Measurements from ENCODE around the gene CAMKK2.
A peak's percentile ranks its signal among the peaks of the same experiment; 100 is the strongest.
"Not testable (repeated sequence)": the region's sequence is repeated elsewhere in the genome, so short reads cannot be mapped to it uniquely, and the experiment has no call there.

The CAMKK2 gene

DNA sequence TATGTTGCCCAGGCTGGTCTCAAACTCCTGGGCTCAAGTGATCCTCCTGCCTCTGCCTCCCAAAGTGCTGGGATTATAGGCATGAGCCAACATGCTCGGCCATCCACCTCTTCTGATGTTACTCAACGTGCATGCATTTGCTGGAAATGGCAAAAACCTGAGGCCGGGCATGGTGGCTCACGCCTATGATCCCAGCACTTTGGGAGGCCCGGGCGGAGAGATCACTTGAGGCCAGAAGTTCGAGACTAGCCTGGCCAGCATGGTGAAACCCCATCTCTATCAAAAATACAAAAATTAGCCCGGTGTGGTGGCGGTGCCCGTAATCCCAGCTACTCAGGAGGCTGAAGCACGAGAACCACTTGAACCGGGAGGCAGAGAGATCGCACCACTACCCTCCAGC is 1.9 kb upstream of the CAMKK2 start:
- not testable (repeated sequence) for DNase-seq (ENCODE audit: low spot score)

- DNase-seq (ENCODE audit: low spot score), result peak; percentile 4
These were observed 1.0 kb upstream of the CAMKK2 start for GRCh38 chr12:121297435-121297991.

DNA sequence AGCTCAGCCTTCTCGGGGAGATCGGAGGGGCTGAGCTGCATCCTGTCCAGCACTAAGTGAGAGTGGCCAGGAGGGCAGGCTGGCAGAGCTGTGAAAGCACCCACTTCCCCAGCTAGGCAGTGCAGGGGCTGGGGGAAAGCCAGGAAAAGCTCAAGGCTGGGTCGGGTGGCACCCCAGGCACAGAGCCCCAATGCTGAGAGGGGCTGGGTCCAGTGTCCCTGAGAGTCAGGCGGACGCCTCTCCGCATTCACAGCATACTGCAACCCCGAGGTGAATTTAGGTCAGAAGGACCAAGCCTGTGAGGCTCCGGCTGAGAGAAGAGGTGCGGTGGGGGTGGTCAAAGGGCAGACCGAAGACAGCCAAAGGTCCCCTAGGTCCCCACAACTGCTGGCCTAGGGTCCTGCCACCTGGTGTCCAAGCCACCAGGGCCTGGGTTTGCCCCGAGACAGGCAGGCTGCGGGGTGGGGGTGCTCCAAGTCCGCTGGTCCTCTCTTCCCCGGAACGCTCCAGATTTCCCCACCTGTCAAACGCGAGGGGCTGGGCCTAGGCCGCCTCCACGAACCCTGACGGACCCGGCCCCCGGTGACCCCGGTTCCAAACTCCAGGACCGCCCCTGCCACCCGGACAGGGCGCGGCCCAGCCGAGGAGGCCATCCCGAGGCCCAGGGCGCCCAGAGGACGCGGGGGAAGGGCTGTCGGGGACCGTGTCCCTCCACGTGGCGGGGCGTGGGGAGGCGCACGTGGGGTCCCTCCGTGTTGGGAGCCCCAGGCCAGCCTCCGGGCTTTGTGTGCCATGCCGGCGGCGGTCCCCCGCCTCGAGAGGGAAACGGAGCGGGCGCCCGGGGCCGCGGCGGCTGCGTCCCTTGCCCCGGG is 527 bp downstream of the CAMKK2 start:
- DNase-seq (ENCODE audit: low spot score), result peak; percentile 8

DNA sequence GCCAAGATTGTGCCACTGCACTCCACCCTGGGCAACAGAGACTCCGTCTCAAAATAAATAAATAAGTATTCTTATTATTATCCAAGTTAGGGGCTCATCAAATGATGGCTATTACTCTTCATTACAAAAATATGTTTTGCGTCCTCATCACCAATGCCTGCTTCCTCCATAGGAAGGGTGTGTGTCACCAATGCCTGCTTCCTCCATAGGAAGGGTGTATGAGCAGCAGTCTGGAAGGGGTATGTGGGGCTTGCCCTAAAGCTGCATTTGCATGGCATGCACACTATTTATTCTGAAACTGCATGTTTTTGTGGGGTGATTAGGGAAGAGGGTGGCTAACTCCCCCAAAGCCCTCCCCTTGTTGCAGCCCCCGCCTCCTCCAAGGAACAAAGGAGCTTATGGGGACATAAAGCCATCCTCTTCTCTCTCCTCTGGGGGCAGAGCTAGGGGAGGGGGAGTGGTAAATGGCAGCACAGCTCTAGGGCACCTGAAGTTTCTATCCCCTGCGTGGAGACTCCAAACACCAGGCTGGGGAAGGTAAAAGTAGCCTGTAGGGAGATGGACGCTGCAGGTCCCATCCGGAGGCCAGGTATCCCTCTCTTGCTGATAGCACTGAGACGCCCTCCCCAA is 1.3 kb downstream of the CAMKK2 start:
- peak; percentile 36 for DNase-seq (ENCODE audit: low spot score)

GRCh38 chr12:121294151-121294889 is 2.2 kb downstream of the CAMKK2 start:
- DNase-seq (ENCODE audit: low spot score), result no peak

GRCh38 chr12:121293603-121294002 is 2.9 kb downstream of the CAMKK2 start:
- no peak for DNase-seq (ENCODE audit: low spot score)

DNA sequence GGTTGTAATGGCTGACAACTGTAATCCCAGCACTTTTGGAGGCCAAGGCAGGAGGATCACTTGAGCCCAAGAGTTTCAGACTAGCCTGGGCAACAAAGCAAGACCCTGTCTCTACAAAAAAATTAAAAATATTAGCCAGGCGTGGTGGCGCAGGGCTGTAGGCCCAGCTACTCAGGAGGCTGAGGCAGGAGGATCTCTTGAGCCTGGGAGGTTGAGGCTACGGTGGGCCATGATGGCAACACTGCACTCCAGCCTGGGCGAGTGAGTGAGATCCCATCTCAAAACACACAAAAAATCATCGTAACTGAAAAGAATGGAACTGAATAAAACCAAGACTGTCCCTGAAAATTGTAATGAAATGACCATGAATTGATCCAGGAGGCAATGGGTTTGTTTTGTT is 6.1 kb downstream of the CAMKK2 start:
- no peak for DNase-seq (ENCODE audit: low spot score)

GRCh38 chr12:121289962-121290361 is 6.5 kb downstream of the CAMKK2 start:
- DNase-seq (ENCODE audit: low spot score), result no peak

DNA sequence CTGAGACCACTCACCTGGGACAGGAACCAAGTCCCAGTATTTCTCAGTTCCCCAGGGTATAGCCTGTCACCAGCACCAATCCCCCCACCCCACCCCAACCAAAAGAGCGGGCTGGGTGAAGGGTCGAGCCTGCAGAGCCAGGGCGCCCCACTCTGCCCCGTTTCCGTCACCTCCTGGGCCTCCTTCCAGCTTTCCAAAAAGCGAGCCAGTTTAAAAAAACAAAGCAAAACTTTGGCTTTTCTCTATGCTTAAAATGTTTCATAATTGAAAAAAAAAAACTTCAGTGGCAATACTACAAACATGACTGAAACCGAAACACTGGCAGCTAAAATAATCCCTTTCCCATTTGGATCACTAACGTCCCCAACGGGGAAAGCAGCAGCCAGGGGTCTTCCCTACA is 7.5 kb downstream of the CAMKK2 start:
- no peak for DNase-seq (ENCODE audit: low spot score)

DNA sequence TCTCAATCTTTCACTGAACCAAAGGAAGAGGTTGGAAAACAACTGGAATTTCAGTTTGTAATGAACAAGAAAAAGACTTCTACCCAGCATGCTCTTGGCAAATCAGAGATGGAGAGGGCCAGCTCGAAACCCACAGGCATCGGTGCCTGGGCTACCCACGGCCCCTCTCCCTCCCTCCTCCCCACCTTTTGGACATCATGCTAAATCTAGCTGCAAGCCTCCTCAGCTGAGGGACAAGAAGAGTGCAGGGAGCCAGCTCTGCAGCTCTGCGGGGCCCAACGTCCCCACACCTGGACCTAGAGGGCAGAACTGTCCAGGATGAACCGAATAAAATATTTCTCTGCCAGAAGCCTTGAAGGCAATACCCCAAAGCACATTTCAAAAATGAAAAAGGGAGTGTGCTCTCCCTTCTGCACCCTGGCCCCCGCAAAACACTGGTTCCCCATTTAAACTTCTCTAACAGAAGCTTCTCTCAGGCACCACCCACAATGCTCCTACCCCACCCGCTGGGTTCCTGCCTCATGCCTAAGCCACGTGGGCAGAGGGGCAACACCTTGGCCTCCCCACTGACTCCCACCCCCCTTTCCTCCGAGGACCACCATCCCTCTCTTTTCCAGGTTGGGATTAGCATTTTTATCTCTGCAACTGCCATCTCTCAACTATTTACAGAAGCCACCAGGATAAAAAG is 8.2 kb downstream of the CAMKK2 start:
- no peak for DNase-seq (ENCODE audit: low spot score)

DNA sequence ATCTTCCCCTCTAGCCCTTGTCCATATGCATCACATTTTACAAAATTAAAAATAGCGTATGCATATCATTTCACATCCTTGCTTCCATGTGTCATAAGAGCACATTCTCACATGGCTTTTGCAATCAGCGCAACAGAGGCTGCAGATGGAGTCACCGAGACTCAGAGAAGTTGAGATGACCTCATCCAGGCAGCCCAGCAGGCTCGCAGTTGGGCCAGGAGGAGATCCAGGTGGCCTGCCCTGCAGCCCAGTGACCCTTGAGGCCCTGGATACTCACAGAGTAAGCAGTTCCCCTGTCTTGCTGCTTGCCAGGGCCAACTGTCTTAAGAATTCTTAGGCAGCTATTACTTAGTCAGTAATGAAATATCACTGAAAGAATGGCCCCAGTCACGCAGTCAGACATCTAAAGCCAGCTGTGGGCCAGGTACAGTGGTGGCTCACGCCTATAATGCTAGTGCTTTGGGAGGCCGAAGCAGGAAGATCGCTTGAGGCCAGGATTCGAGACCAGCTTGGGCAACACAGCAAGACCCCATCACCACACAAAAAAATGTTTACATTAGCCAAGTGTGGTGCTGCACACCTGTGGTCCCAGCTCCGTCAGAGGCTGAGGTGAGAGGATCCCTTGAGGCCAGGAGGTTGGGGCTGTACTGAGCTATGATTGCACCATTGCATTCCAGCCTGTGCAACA is 9.1 kb downstream of the CAMKK2 start:
- DNase-seq (ENCODE audit: low spot score), result no peak

GRCh38 chr12:121285856-121286255 is 10.7 kb downstream of the CAMKK2 start:
- no peak for DNase-seq (ENCODE audit: low spot score)

GRCh38 chr12:121284551-121285390 is 11.7 kb downstream of the CAMKK2 start:
- DNase-seq (ENCODE audit: low spot score), result no peak

GRCh38 chr12:121283841-121284240 is 12.7 kb downstream of the CAMKK2 start:
- no peak for DNase-seq (ENCODE audit: low spot score)

- DNase-seq (ENCODE audit: low spot score), result no peak
These were observed 13.1 kb downstream of the CAMKK2 start for GRCh38 chr12:121283388-121283787.

DNA sequence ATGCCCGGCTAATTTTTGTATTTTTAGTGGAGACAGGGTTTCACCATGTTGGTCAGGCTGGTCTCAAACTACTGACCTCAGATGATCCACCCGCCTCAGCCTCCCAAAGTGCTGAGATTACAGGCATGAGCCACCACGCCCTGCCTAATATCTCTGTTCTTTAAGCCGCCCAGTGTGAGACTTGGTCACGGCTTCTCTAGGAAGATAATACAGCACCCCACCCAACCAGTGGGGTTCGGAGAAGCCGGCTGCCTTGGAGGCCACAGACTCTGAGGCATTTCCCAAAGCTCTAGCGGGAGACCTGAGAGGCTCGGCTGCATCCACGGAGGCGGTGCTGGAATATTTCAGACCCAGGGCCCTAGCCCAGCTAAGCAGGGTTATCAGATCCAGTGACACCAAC is 13.6 kb downstream of the CAMKK2 start:
- not testable (repeated sequence) for DNase-seq (ENCODE audit: low spot score)

- no peak for DNase-seq (ENCODE audit: low spot score)
These were observed 14.3 kb downstream of the CAMKK2 start for GRCh38 chr12:121282072-121282742.

DNA sequence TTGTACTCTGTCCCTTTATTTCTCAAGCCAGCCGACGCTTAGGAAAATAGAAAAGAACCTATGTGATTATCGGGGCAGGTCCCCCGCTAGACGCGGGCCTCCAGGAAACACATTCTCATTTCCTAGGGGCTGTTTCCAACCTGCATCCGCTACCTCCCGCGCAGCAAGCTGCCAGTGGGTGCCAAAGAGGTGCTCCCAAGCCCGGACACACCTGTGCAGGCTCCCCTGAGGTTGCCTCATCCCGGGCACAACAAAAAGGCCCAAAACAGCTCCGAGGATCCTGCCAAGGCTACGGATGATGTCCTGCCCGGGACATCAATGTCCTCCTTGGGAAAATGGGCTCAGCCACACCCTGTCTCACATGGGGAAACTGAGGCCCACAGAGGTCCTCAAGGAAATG is 15.4 kb downstream of the CAMKK2 start:
- not testable (repeated sequence) for DNase-seq (ENCODE audit: low spot score)

GRCh38 chr12:121280531-121280930 is 16.0 kb downstream of the CAMKK2 start:
- DNase-seq (ENCODE audit: low spot score), result not testable (repeated sequence)

- DNase-seq (ENCODE audit: low spot score), result peak; percentile 69
These were observed 17.0 kb downstream of the CAMKK2 start for GRCh38 chr12:121279507-121279915.
